Prostate gland (tissue), 2 donors: Measurements from ENCODE around the gene PPP3R1.

Source experiments
- CTCF ChIP-seq, 4 experiments: fragments of 200-600 bp in 2 of 4; fragments of 450-650 bp in 2 of 4; sonication (generic) in 2 of 4; IDR thresholded peaks; 1 replicate in 3 of 4; 2 replicates in 1 of 4; pipeline ENCODE4 v1.5.1; 2016 to 2019; ENCODE audit warnings: antibody characterized with exemption in 4 of 4, mild to moderate bottlenecking in 2 of 4, moderate library complexity in 2 of 4
- POLR2A ChIP-seq: fragments of 450-650 bp; IDR thresholded peaks from one replicate; pipeline ENCODE4 v1.6.1; 2016; ENCODE audit warnings: antibody characterized with exemption, mild to moderate bottlenecking
- POLR2AphosphoS5 ChIP-seq: sonication (generic); formaldehyde crosslinking; IDR thresholded peaks from one replicate; pipeline ENCODE4 v1.6.1; 2017; ENCODE audit warnings: antibody characterized with exemption

GRCh38 chr2:68134120-68134519 lies 118.2 kb downstream of the PPP3R1 start:
- TF ChIP-seq POLR2AphosphoS5 (no peak), CTCF (IDR thresholded peaks at IDR 0.05) (no peak), POLR2A (no peak)
